T-helper 9 cell (primary cell): Measurements from ENCODE around the gene CEP78.
"Not testable (repeated sequence)": the region's sequence is repeated elsewhere in the genome, so short reads cannot be mapped to it uniquely, and the experiment has no call there.

Experiments
- DNase-seq: peaks from one replicate; pipeline ENCODE4 v3.0.0-alpha.2; 2020

Gene CEP78

DNA sequence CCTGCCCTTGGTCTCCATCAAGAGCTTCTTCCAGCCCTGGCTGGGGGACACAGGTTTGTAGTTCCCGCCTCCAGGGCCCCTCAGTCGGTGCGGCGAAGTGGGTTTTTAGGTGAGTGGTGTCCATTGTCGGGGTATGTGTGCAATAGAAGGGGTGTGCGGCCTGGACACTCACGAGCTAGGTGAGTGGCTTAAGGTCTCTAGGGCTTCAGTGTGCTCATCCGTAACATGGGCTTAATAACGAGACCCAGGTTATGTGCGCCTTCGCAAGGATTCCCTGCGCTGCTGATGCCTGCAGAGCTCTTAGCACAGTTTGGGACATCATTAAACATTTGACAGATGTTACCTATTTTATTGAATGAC is 656 bp downstream of the CEP78 start:
- DNase-seq = no peak

DNA sequence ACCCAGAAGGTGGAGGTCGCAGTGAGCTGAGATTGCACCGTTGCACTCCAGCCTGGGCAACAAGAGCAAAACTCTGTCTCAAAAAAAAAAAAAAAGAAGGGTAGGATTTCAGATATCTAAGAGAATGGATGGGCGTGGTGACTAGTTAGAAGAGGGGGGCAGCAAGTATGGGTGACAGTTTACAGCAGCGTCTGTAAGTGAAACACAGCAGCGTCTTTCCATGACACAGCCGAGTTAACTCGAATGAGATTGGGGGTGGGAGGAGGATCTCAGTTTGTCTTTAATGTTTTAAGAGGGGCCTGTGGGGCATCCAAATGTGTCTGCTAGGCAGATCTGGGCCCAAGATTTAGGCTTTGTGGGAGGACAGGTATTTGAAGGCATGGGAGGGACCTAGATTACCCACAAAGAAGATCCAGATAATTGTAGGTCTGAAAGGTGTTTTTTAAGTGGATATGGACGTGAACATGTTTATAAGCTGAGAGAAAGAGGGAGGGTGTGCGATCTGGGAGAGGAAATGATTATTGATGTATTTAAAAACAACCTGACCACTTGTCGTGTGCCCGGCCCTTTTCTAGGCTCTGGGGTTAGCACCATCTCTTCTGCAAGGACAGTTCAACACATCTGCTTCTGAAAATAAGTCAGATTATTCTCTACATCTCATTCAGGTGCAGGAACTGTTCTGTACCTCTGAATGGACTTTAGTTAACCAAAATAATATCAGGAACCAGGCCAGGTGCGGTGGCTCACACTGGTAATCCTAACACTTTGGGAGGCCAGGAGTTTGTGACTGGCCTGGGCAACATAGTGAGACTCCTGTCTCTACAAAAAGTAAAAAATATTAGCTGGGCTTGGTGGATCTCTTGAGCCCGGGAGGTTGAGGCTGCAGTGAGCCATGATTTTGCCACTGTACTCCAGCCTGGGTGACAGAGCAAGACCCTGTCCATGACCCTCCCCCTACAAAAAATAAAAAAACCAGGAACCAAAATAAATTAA is 2.5 kb downstream of the CEP78 start:
- DNase-seq = no peak

- no peak for DNase-seq
These were observed 3.6 kb downstream of the CEP78 start for GRCh38 chr9:78239506-78239905.

GRCh38 chr9:78242041-78242440 is 6.2 kb downstream of the CEP78 start:
- no peak for DNase-seq

GRCh38 chr9:78243130-78243529 is 7.3 kb downstream of the CEP78 start:
- DNase-seq = no peak

DNA sequence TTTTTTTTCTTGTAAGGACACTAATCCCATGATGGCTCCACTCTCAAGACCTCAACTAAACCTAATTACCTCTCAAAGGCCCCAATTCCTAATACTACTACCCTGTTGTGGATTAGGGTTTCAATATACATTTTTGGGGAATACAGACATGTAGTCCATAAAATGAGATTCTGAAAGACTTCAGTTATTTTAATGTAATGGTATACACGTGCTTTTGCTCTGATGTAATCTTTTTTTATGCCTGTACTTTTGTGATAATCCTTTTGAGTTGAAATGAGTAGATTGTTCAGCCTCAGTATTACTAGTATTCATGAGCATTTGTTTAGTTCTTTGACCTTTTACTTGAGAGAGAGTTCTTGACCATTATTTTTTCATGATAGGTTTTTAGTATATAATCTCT is 9.5 kb downstream of the CEP78 start:
- no peak for DNase-seq

GRCh38 chr9:78248635-78249034 is 12.8 kb downstream of the CEP78 start:
- DNase-seq = no peak

DNA sequence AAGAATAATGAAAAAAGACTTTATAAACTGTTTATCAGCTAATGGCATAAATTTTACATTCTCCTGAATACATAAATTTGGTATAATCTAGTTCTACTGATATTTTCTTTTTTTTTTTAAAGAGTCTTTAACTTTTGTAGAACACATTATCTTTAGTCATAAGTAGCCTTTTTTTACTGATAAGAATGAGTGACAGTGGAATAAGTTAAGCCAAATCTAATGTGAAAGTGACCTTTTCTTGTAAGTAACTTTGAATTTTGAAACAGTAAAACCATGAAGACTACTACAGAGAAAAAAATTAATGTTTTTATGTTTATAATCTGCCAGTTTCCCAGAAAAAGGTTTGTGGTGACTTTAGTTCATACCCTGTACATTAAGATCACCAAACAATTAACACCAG is 13.7 kb downstream of the CEP78 start:
- no peak for DNase-seq

- DNase-seq = no peak
These were observed 16.7 kb downstream of the CEP78 start for GRCh38 chr9:78252616-78253015.

DNA sequence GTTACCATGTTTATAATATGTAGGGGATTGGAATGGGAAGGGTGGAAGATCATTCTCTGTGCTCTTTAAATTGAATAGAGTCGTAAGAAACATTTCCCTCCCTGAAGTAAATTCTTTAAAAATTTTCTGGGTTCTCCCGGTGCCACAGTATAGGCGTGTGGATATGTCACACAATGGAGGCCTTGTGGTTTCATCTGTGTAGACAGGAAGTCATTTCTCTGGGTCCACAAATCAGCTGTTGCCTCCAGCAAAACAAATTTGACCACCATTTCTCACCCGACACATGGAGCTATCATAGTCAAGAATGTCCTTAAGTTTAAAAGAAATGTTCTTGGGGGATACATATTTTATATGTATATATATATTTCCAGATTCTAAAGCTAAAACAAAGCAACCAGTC is 17.4 kb downstream of the CEP78 start:
- DNase-seq = no peak

GRCh38 chr9:78261403-78262001 is 25.6 kb downstream of the CEP78 start:
- DNase-seq = no peak

DNA sequence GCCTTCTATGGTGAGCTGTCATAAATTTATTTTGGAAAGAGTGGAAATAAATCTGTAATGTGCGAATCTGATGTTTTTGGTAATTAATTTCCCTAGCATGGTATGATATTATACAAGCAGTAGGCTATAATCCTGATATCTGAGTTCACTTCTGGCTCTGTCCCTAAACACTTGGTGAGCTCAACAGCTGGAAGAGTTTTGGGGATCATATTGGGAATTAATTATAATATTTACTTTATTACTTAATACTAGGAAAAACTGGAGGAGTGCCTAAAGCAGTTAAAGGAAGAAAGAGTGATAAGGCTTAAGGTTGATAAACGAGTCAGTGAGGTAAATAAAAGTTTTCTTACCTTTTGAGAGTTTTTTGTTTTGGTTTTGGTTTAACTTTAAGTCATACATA is 26.8 kb downstream of the CEP78 start:
- no peak for DNase-seq

GRCh38 chr9:78267889-78268288 is 32.0 kb downstream of the CEP78 start:
- no peak for DNase-seq

- DNase-seq = no peak
These were observed 33.9 kb downstream of the CEP78 start for GRCh38 chr9:78269784-78270183.

GRCh38 chr9:78272307-78272706 is 36.4 kb downstream of the CEP78 start:
- DNase-seq = no peak

DNA sequence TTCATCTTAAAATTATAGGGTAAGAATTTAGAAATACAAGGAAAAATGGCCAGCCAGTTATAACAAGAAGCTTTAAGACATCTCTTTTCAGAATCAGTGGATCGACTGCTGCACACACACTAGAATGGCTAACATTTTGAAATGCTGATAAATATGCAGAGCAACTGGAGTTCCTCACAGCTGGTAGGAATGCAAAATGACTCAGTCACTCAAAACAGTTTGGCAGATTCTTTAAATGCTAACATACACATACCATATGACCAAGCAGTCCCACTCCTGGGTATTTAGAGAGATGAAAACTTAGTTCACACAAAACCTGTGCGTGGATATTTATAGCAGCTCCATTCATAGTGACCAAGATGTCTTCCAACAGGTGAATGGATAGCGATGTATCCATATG is 37.9 kb downstream of the CEP78 start:
- no peak for DNase-seq

GRCh38 chr9:78278177-78278777 is 42.4 kb downstream of the CEP78 start:
- DNase-seq = no peak

GRCh38 chr9:78278801-78279200 is 42.9 kb downstream of the CEP78 start:
- no peak for DNase-seq

GRCh38 chr9:78280982-78281668 is 45.2 kb downstream of the CEP78 start:
- DNase-seq = no peak

DNA sequence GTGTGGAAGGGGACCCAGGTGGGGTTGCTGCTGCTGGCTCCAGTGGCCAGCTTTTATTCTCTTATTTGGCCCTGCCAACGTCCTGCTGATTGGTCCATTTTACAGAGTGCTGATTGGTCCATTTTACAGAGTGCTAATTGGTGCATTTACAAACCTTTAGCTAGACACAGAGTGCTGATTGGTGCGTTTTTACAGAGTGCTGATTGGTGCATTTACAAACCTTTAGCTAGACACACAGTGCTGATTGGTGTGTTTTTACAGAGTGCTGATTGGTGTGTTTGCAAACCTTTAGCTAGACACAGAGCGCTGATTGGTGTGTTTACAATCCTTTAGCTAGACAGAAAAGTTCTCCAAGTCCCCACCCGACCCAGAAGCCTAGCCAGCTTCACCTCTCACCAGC is 48.3 kb downstream of the CEP78 start:
- not testable (repeated sequence) for DNase-seq

DNA sequence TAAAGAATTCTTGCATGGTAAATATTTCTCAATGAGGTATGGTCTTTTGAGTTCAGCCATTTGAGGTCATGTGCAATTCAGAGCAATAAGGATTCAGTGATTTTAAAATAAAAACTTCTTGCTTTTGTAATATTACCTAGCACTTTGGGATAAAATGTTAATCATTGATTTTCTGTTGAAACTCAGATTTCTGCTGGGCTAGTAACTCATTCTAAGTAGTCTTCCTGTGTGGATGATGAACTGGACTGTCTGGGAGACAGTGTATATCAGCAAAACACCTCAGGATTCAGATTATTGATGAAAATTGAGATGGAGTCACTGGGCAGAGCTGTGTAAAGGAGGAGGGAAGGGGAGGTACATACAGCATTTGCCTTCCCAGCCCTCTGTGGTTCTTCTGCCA is 50.2 kb downstream of the CEP78 start:
- DNase-seq = no peak

DNA sequence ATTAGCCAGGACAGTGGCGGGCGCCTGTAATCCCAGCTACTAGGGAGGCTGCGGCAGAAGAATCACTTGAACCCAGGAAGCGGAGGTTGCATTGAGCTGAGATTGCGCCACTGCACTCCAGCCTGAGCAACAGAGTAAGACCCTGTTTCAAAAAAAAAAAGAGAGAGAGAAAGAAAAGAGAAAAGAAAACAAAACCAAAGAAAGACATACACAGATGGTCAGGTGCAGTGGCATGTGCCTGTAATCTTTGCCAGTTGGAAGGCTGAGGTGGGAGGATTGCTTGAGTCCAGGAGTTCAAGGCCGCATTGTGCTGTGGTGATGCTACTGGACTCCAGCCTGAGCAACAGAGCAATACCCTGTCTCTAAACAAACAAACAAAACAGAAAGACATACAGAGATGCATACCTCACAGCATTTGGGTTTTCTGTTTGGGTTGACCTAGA is 51.1 kb downstream of the CEP78 start:
- no peak for DNase-seq

GRCh38 chr9:78288214-78288892 is 52.5 kb downstream of the CEP78 start:
- no peak for DNase-seq
